AG09309 (cell line): ENCODE data around the gene SHB.
"Not testable (repeated sequence)": the region's sequence is repeated elsewhere in the genome, so short reads cannot be mapped to it uniquely, and the experiment has no call there.

Source experiments
- DNase-seq: peaks from one replicate; pipeline ENCODE4 v3.0.0-alpha.2; 2010; ENCODE audit warnings: low read depth
- H3K4me3 ChIP-seq: 2 replicates; pipeline ENCODE4 v1.5.1; 2011; ENCODE audit warnings: mild to moderate bottlenecking, low read depth, low read length, moderate library complexity; ENCODE audit not compliant: control insufficient read depth
- TF ChIP-seq, protein P1 (sequence below): IDR thresholded peaks from 2 replicates; pipeline ENCODE4 v1.5.1; 2011; ENCODE audit warnings: mild to moderate bottlenecking, low read depth, low read length, inconsistent platforms; ENCODE audit not compliant: insufficient read depth, control insufficient read depth; ENCODE audit errors: missing control alignments

SHB gene

DNA sequence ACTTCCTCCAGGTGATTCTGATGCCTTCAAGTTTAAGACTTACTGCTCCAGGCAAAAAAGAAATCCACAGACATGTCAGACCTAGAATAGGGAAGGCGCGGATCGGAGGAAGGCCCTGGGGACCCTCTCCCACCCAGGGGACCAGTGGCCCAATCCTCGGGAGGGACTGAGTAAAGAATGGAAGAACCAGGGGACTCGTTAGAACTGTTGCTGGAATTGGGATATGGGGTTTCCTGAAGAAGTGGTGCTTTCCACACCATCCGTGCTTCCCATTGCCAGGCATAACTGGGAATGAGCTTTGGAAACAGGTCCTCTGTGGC is 101.3 kb downstream of the SHB start:
- TF ChIP-seq, protein P1, sequence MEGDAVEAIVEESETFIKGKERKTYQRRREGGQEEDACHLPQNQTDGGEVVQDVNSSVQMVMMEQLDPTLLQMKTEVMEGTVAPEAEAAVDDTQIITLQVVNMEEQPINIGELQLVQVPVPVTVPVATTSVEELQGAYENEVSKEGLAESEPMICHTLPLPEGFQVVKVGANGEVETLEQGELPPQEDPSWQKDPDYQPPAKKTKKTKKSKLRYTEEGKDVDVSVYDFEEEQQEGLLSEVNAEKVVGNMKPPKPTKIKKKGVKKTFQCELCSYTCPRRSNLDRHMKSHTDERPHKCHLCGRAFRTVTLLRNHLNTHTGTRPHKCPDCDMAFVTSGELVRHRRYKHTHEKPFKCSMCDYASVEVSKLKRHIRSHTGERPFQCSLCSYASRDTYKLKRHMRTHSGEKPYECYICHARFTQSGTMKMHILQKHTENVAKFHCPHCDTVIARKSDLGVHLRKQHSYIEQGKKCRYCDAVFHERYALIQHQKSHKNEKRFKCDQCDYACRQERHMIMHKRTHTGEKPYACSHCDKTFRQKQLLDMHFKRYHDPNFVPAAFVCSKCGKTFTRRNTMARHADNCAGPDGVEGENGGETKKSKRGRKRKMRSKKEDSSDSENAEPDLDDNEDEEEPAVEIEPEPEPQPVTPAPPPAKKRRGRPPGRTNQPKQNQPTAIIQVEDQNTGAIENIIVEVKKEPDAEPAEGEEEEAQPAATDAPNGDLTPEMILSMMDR, result no peak
- DNase-seq, result no peak
- no peak overlapping the region for H3K4me3 ChIP-seq

- H3K4me3 ChIP-seq, result no peak overlapping the region
- TF ChIP-seq, protein P1, result no peak
- DNase-seq, result no peak
Observed at GRCh38 chr9:37967014-37967760, 101.8 kb downstream of the SHB start.

GRCh38 chr9:37966412-37967013 is 102.5 kb downstream of the SHB start:
- TF ChIP-seq, protein P1, result no peak
- no peak for DNase-seq
- H3K4me3 ChIP-seq, result no peak overlapping the region

DNA sequence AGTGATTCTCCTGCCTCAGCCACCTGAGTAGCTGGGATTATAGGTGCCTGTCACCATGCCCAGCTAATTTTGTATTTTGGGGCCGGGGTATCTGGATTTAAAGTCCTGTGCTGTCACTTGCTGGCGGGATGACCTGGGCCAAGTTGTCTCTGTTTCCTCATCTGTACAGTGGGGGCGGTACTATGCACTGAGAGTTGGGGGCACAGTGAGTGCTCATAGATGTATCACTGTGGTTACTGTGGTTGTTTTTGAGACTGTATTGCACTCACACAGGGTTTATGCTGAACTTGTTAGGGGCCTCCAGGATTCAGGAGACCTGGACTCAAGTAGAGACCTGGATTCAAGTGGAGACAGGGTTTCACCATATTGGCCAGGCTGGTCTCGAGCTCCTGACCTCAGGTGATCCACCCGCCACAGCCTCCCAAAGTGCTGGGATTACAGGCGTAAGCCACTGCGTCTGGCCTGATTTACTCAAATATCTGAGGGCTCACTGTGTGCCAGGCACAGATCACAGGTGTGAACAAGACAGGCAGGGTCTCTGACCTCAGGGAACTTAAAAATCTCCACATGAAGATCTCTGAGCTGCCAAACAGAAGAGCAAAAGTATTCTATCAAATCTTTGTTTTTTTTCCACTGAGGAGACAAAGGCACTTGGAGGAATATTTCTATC is 103.2 kb downstream of the SHB start:
- not testable (repeated sequence) for H3K4me3 ChIP-seq, DNase-seq

DNA sequence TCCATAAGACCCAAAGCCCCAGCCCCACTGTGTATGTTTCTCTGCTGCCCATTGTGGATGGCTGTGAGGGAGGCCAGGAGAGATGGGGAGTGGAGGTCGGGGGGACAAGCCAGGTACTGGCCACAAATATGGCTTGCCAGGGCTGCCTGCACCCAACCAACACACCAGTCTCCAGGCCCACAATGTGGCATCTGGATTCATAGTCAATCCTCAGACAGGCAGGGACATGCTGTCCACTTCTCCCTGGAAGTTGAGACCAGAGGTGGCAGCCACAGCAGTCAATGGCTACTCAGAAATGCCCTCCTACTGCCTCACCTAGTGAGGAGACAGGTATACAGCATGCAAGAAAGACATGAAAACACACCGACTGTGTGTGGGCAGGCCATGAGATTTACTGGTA is 103.9 kb downstream of the SHB start:
- DNase-seq, result no peak
- H3K4me3 ChIP-seq, result no peak overlapping the region
- TF ChIP-seq, protein P1, result no peak

- H3K4me3 ChIP-seq, result no peak overlapping the region
- TF ChIP-seq, protein P1, result no peak
- no peak for DNase-seq
Observed at GRCh38 chr9:37964740-37965081, 104.3 kb downstream of the SHB start.
